Measurements from ENCODE around the gene SLC25A5. TPM values are rescaled to one million over a fixed set of nuclear protein-coding genes. Genes with fewer than 3 reads are reported as not detected.
"Not testable (repeated sequence)": the region's sequence is repeated elsewhere in the genome, so short reads cannot be mapped to it uniquely, and the experiment has no call there.

Gene SLC25A5
- total RNA-seq, 6 experiments from 2014 or later = 223 to 296 (median 270) TPM

DNA sequence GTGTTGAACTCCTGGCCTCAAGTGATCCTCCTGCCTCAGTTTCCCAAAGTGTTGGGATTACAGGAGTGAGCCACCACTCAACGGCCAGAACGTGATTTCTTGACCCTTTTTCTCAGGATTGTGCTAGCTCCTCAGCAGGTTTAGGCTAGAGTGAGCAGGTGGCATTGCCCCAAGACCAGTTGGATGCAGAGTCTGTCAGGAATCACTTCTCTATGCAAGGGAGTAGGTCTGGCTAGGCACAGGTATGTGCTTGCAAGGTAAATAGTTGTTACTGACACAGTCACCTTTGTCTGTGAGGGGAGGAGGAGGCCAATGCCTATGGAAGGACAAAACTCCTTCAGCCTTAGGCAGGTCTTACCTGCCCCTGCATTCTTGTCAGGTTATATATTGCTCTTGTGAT, 24.2 kb downstream of the SLC25A5 start:
- no peak overlapping the region for H3K27ac Mint-ChIP-seq
- TF ChIP-seq, protein P1, sequence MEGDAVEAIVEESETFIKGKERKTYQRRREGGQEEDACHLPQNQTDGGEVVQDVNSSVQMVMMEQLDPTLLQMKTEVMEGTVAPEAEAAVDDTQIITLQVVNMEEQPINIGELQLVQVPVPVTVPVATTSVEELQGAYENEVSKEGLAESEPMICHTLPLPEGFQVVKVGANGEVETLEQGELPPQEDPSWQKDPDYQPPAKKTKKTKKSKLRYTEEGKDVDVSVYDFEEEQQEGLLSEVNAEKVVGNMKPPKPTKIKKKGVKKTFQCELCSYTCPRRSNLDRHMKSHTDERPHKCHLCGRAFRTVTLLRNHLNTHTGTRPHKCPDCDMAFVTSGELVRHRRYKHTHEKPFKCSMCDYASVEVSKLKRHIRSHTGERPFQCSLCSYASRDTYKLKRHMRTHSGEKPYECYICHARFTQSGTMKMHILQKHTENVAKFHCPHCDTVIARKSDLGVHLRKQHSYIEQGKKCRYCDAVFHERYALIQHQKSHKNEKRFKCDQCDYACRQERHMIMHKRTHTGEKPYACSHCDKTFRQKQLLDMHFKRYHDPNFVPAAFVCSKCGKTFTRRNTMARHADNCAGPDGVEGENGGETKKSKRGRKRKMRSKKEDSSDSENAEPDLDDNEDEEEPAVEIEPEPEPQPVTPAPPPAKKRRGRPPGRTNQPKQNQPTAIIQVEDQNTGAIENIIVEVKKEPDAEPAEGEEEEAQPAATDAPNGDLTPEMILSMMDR (IDR thresholded peaks at IDR 0.05) = no peak
- H3K4me1 Mint-ChIP-seq (ENCODE audit: low read depth) = no peaks in the 10 kb centered on the region; the same call in 1 of the 2 replicates
- H3K36me3 Mint-ChIP-seq (ENCODE audit: low read depth) = no peaks in the 10 kb centered on the region
- no peaks in the 10 kb centered on the region for H3K9me3 Mint-ChIP-seq
- H3K27me3 Mint-ChIP-seq (ENCODE audit: insufficient read depth) = no peaks in the 10 kb centered on the region; the same call in 1 of the 2 replicates
- H3K4me3 Mint-ChIP-seq = no peak overlapping the region
- DNase-seq = no peak

DNA sequence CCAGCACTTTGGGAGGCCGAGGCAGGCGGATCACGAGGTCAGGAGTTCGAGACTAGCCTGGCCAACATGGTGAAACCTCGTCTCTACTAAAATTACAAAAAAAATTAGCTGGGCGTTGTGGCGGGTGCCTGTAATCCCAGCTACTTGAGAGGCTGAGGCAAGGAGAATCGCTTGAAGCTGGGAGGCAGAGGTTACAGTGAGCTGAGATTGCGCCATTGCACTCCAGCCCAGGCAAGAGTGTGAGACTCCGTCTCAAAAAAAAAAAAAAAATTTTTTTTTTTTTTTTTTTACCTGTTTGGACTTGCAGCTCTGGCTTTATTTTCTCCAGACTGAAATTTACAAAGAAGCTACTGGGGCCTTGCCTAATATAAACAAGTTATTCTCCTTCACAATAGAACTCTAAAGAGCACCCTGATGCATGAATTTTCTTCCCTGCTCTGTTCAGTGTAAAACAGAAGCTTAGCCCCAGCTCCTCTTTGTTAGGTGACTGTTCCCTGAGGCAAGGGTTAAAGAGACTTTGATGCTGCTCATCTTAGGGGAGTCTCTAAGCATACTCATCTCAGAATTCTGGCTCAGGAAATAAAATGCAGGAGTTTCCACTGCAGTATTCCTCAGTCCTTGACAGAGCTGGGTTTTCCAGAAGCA, 25.7 kb downstream of the SLC25A5 start:
- H3K27ac Mint-ChIP-seq = peak overlapping the region; percentile 11; the same call in 1 of the 2 replicates
- H3K4me1 Mint-ChIP-seq (ENCODE audit: low read depth); H3K4me3 Mint-ChIP-seq; H3K27me3 Mint-ChIP-seq (ENCODE audit: insufficient read depth); DNase-seq; H3K36me3 Mint-ChIP-seq (ENCODE audit: low read depth); H3K9me3 Mint-ChIP-seq: not testable (repeated sequence)

DNA sequence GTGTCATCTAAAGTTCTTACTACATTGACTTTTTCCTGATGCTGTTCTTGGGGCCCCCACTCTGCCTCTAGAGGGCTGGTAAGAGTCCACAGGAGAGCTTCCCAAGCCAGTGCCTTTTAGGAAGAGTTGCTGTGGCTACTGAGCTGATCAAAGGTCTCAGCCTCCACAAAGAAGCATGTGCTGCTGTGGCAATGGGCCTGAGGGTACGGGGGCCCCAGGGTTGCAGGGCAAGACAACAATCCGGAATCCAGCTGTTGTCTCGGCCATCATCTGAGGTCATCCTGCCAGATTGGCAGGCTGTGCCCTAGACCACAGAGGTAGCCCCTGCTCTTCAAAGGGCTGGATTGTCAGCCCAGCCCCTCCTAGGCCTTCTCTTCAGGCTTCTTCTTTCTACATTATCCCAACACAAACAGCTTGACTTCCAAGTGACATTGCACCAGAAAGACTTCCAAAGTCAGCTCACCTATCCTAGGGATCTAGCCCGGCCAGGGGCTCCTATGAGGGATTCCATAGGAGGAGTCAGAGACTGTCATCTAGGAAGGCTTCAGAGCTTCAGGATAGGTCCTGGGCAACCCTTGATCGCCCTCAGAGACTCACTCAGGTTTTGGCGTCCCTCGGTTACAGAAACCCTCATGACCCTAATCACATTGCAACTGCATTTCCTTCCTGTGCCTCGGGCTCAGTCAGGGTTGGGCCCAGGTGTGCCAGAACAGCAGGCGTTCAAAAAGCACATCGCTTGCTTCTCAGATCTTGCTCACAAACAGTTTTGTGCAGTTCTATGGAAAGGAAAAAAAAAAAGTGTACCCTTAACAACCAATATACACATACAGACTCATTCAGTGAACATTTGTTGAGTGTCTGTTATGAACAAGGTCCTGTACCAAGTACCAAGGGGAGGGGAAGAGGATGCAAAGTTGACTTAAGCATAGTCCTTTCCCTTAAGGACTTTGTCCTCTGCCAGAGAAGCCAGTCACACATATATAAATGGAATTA, 27.8 kb downstream of the SLC25A5 start:
- no peaks in the 10 kb centered on the region for H3K36me3 Mint-ChIP-seq (ENCODE audit: low read depth)
- H3K27me3 Mint-ChIP-seq (ENCODE audit: insufficient read depth) = no peaks in the 10 kb centered on the region; the same call in 1 of the 2 replicates
- H3K4me1 Mint-ChIP-seq (ENCODE audit: low read depth) = no peaks in the 10 kb centered on the region; the same call in 1 of the 2 replicates
- no peak overlapping the region for H3K27ac Mint-ChIP-seq
- no peak for DNase-seq
- H3K9me3 Mint-ChIP-seq = no peaks in the 10 kb centered on the region
- TF ChIP-seq, protein P1 (IDR thresholded peaks at IDR 0.05) = no peak
- H3K4me3 Mint-ChIP-seq = no peak overlapping the region

DNA sequence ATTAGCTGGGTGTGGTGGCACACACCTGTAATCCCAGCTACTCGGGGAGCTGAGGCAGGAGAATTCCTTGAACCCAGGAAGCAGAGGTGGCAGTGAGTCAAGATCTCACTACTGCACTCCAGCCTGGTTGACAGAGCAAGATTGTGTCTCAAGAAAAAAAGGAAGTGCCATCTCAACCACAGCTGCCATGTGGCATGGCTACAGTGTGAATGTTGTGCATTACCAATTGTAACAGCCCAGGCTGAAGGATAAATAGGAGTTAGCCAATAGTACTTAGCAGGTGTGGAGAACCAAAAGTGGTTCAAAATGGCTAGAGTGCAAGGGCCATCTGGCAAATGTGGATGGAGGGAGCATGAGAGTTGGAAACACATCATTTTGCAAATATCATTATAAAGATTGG, 28.9 kb downstream of the SLC25A5 start:
- Mint-ChIP-seq H3K9me3 (no peaks in the 10 kb centered on the region), H3K4me3 (no peak overlapping the region), H3K27ac (no peak overlapping the region), H3K27me3 (ENCODE audit: insufficient read depth) (no peaks in the 10 kb centered on the region; the same call in 1 of the 2 replicates), H3K36me3 (ENCODE audit: low read depth) (no peaks in the 10 kb centered on the region), H3K4me1 (ENCODE audit: low read depth) (peaks cover 10% of the 10 kb centered on the region)
- DNase-seq = no peak
- TF ChIP-seq, protein P1 (IDR thresholded peaks at IDR 0.05) = no peak

DNA sequence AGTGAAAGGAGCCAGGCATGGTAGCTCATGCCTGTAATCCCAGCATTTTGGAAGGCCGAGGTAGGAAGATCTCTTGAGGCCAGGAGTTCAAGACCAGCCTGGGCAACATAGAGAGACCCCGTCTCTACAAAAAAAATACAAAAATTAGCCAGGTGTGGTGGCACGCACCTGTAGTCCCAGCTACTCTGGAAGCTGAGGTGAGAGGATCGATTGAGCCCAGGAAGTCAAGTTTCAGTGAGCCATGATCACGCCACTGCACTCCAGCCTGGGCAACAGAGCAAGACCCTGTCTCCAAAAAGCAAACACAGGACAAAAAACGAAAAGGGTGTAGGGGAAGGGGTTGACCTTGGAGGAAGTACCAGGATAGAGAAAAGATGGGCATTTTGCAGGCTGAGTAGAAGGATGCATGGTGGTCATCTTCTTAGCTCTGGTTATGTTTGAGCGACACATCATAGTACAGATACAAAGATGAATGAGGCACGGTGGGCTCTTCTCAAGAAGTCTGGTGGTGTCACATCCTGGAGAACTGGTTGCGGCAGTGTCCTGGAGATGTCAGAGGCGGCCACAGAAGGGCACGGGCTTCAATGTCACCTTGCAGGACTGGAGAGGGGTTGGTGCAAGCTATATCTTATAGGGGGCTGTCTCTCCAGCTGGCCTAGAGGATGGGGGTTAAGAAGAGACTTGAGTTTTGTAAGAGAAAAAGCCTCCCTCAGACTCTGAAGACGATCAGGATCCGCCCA, 32.0 kb downstream of the SLC25A5 start:
- H3K27me3 Mint-ChIP-seq (ENCODE audit: insufficient read depth) = no peaks in the 10 kb centered on the region; the same call in 1 of the 2 replicates
- no peaks in the 10 kb centered on the region for H3K9me3 Mint-ChIP-seq
- peaks cover 27% of the 10 kb centered on the region for H3K4me1 Mint-ChIP-seq (ENCODE audit: low read depth)
- TF ChIP-seq, protein P1 (IDR thresholded peaks at IDR 0.05) = no peak
- no peak overlapping the region for H3K4me3 Mint-ChIP-seq
- DNase-seq = no peak
- H3K27ac Mint-ChIP-seq = no peak overlapping the region
- no peaks in the 10 kb centered on the region for H3K36me3 Mint-ChIP-seq (ENCODE audit: low read depth)
